HG03025 (cell line): Measurements from ENCODE around the gene STX3.
"Not testable (repeated sequence)": the region's sequence is repeated elsewhere in the genome, so short reads cannot be mapped to it uniquely, and the experiment has no call there.

Source experiments
- ATAC-seq: cut with Tn5 transposase; IDR thresholded peaks from one replicate; pipeline ENCODE4 v1.9.1; 2021; ENCODE audit warnings: mild to moderate bottlenecking, moderate library complexity; ENCODE audit not compliant: unreplicated experiment, low FRiP score

STX3 gene

GRCh38 chr11:59756845-59757244 is 1.7 kb downstream of the STX3 start:
- no peak for ATAC-seq

GRCh38 chr11:59758401-59759037 is 3.3 kb downstream of the STX3 start:
- ATAC-seq, result no peak

GRCh38 chr11:59759900-59760299 is 4.7 kb downstream of the STX3 start:
- no peak for ATAC-seq

GRCh38 chr11:59760771-59761170 is 5.6 kb downstream of the STX3 start:
- no peak for ATAC-seq

GRCh38 chr11:59761993-59762392 is 6.8 kb downstream of the STX3 start:
- no peak for ATAC-seq

- no peak for ATAC-seq
Observed at GRCh38 chr11:59765068-59765735, 10.0 kb downstream of the STX3 start.

GRCh38 chr11:59766542-59767224 is 11.5 kb downstream of the STX3 start:
- no peak for ATAC-seq

- no peak for ATAC-seq
Observed at GRCh38 chr11:59767225-59767611, 12.0 kb downstream of the STX3 start.

- no peak for ATAC-seq
Observed at GRCh38 chr11:59769111-59769510, 13.9 kb downstream of the STX3 start.

GRCh38 chr11:59769828-59770227 is 14.7 kb downstream of the STX3 start:
- no peak for ATAC-seq

GRCh38 chr11:59770319-59770718 is 15.1 kb downstream of the STX3 start:
- ATAC-seq, result no peak

GRCh38 chr11:59770869-59771268 is 15.7 kb downstream of the STX3 start:
- ATAC-seq, result no peak

- no peak for ATAC-seq
Observed at GRCh38 chr11:59771605-59772004, 16.4 kb downstream of the STX3 start.

- no peak for ATAC-seq
Observed at GRCh38 chr11:59773083-59773440, 17.9 kb downstream of the STX3 start.

GRCh38 chr11:59776210-59777066 is 21.3 kb downstream of the STX3 start:
- no peak for ATAC-seq

GRCh38 chr11:59777104-59777503 is 21.9 kb downstream of the STX3 start:
- ATAC-seq, result no peak

GRCh38 chr11:59778122-59778521 is 22.9 kb downstream of the STX3 start:
- ATAC-seq, result no peak

- ATAC-seq, result no peak
Observed at GRCh38 chr11:59779487-59779886, 24.3 kb downstream of the STX3 start.

- ATAC-seq, result no peak
Observed at GRCh38 chr11:59782080-59782479, 26.9 kb downstream of the STX3 start.

GRCh38 chr11:59783632-59784090 is 28.5 kb downstream of the STX3 start:
- no peak for ATAC-seq

GRCh38 chr11:59784441-59784840 is 29.3 kb downstream of the STX3 start:
- ATAC-seq, result not testable (repeated sequence)
